Mesendoderm (in vitro differentiated cells): ENCODE data around the gene FMNL3.
"Not testable (repeated sequence)": the region's sequence is repeated elsewhere in the genome, so short reads cannot be mapped to it uniquely, and the experiment has no call there.

Experiments used
- DNase-seq: peaks from one replicate; pipeline ENCODE4 v3.0.0; 2013
- H2AK5ac ChIP-seq: 2 replicates; pipeline ENCODE4 v1.6.1; 2013; ENCODE audit warnings: low read length, inconsistent platforms
- H2BK120ac ChIP-seq: 2 replicates; pipeline ENCODE4 v1.6.1; 2013; ENCODE audit warnings: low read depth, mild to moderate bottlenecking, low read length, moderate library complexity, mixed read lengths
- H2BK15ac ChIP-seq: replicated peaks from 2 replicates; pipeline ENCODE4 v1.6.1; 2013; ENCODE audit warnings: low read depth, mild to moderate bottlenecking, moderate library complexity
- H2BK5ac ChIP-seq: 2 replicates; pipeline ENCODE4 v1.6.1; 2013; ENCODE audit warnings: low read length, inconsistent platforms
- H3K18ac ChIP-seq: 2 replicates; pipeline ENCODE4 v1.6.1; 2013; ENCODE audit warnings: mild to moderate bottlenecking, low read length, mixed read lengths
- H3K23ac ChIP-seq: one replicate; pipeline ENCODE4 v1.6.1; 2013; ENCODE audit warnings: low read length
- H3K27ac ChIP-seq: 2 replicates; pipeline ENCODE4 v1.5.1; 2013; ENCODE audit warnings: low read depth, mild to moderate bottlenecking, inconsistent platforms, low read length, moderate library complexity
- H3K27me3 ChIP-seq: 2 replicates; pipeline ENCODE4 v1.6.1; 2013; ENCODE audit warnings: low read length, control low read depth, mild to moderate bottlenecking, inconsistent platforms; ENCODE audit not compliant: insufficient read depth, poor library complexity
- H3K36me3 ChIP-seq: 2 replicates; pipeline ENCODE4 v1.6.1; 2013; ENCODE audit warnings: low read length, inconsistent platforms; ENCODE audit not compliant: control insufficient read depth, insufficient read depth
- H3K4ac ChIP-seq: one replicate; pipeline ENCODE4 v1.6.1; 2013; ENCODE audit warnings: low read depth, mild to moderate bottlenecking, low read length, moderate library complexity
- H3K4me1 ChIP-seq: 2 replicates; pipeline ENCODE4 v1.6.1; 2013; ENCODE audit warnings: low read depth, low read length, inconsistent platforms; ENCODE audit not compliant: control insufficient read depth
- H3K4me2 ChIP-seq: 2 replicates; pipeline ENCODE4 v1.6.1; 2013; ENCODE audit warnings: low read length
- H3K4me3 ChIP-seq: 2 replicates; pipeline ENCODE4 v1.5.1; 2013; ENCODE audit warnings: mild to moderate bottlenecking, low read length
- H3K56ac ChIP-seq: one replicate; pipeline ENCODE4 v1.6.1; 2013; ENCODE audit warnings: low read length
- H3K79me1 ChIP-seq: 2 replicates; pipeline ENCODE4 v1.6.1; 2013; ENCODE audit warnings: low read length, inconsistent platforms
- H3K79me2 ChIP-seq: 2 replicates; pipeline ENCODE4 v1.6.1; 2013; ENCODE audit warnings: mild to moderate bottlenecking, low read length; ENCODE audit not compliant: control insufficient read depth, insufficient read depth
- H3K9ac ChIP-seq: 2 replicates; pipeline ENCODE4 v1.6.1; 2013; ENCODE audit warnings: low read length, inconsistent platforms
- H4K5ac ChIP-seq: one replicate; pipeline ENCODE4 v1.6.1; 2013; ENCODE audit warnings: low read length
- H4K8ac ChIP-seq: one replicate; pipeline ENCODE4 v1.6.1; 2013; ENCODE audit warnings: low read depth, mild to moderate bottlenecking, control low read depth, low read length, moderate library complexity
- WGBS: extraction: QIAGEN DNeasy Blood & Tissue Kit; methylation state at CpG from one replicate; pipeline ENCODE4 v1.1.7; 2013; ENCODE audit warnings: low lambda C conversion rate, missing lambda C conversion rate; ENCODE audit not compliant: insufficient coverage; ENCODE audit errors: extremely low coverage; 5-methylcytosine and 5-hydroxymethylcytosine counted together

FMNL3 gene

DNA sequence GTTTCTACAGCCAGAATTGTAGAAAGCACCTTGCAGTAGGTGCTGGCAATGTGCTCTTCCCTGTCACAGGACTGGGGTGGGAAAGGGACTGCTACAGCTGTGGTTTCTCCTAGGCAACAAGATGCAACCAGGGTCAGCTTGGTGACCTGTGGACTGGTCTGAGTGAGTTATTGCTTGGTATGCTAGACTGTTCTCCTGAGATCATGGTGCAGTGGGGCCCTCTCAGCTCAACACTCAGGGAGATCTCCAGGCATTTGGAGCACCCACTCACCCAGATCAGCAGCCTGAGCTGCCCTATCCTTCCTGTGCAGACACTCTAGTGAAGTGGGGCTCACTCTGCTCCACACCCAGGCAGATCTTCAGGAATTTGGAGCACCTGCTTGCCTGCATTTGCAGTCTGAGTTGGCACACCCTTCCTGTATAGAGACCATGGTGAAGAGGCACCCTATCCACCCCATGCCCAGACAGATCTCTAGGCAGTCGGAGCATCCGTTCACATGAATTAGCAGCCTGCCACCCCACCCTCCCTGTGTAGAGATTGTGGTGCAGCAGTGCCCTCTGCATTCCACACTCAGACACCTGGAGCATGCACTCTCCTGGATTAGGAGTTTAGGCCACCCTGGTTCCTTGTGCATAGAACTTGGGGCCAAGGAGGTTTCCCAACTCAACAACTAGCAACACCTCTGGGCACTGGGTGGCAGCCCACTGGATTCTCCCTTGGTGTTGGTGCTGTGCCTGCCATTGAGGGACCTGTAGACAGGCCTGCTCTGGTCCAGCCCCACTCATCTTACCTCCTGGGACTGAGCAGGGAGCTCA lies 97.9 kb downstream of the FMNL3 start:
- no peaks in the 10 kb centered on the region for H3K27me3 ChIP-seq
- H3K4me3 ChIP-seq, result no peak overlapping the region
- no peak overlapping the region for H2BK120ac ChIP-seq
- H2AK5ac ChIP-seq, result no peak overlapping the region
- H4K5ac ChIP-seq, result no peak overlapping the region
- H3K18ac ChIP-seq, result no peak overlapping the region
- H3K79me1 ChIP-seq, result no peaks in the 10 kb centered on the region
- H3K27ac ChIP-seq, result no peak overlapping the region
- no peaks in the 10 kb centered on the region for H3K79me2 ChIP-seq
- H3K4me1 ChIP-seq, result no peaks in the 10 kb centered on the region
- no peak overlapping the region for H3K9ac ChIP-seq
- H3K4ac ChIP-seq, result no peak overlapping the region
- H2BK5ac ChIP-seq, result no peak overlapping the region
- no peak for DNase-seq
- no peak overlapping the region for H3K23ac ChIP-seq
- no peak overlapping the region for H4K8ac ChIP-seq
- H3K36me3 ChIP-seq, result no peaks in the 10 kb centered on the region
- H2BK15ac ChIP-seq, result no peak overlapping the region
- no CpG with 5 or more reads among the region's 2 CpGs for WGBS
- no peak overlapping the region for H3K56ac ChIP-seq
- no peak overlapping the region for H3K4me2 ChIP-seq

DNA sequence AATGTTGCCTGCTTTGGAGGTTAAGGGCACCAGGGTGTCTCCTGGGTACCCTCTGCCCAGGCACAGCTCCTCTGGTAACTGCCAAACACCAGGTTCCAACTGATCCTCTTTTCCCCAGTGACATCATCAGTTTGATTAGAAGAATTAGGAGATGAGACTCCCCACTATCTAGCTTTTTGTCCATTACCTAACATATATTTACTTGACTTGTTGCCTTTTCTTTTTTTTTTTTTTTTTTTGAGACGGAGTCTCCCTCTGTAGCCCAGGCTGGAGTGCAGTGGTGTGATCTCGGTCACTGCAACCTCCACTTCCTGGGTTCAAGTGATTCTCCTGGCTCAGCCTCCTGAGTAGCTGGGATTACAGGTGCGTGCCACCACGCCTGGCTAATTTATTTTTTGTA lies 101.7 kb downstream of the FMNL3 start, which contains the start of gene FAM186B:
Gene FAM186B, minus strand, starts transcription at position 101 of the 400 bp plus-strand sequence. CDS start 162 bp downstream, outside the sequence.
- H3K27ac ChIP-seq, result not testable (repeated sequence)

GRCh38 chr12:49604856-49605255 lies 102.3 kb downstream of the FMNL3 start:
- no peaks in the 10 kb centered on the region for H3K79me2 ChIP-seq
- H3K56ac ChIP-seq, result no peak overlapping the region
- no peak overlapping the region for H2BK120ac ChIP-seq
- H3K4me3 ChIP-seq, result no peak overlapping the region
- H3K27me3 ChIP-seq, result no peaks in the 10 kb centered on the region
- H2BK5ac ChIP-seq, result no peak overlapping the region
- no peak overlapping the region for H3K27ac ChIP-seq
- DNase-seq, result no peak
- no peaks in the 10 kb centered on the region for H3K36me3 ChIP-seq
- no peak overlapping the region for H4K8ac ChIP-seq
- no peak overlapping the region for H2BK15ac ChIP-seq
- H4K5ac ChIP-seq, result no peak overlapping the region
- H3K4me2 ChIP-seq, result no peak overlapping the region
- H3K4me1 ChIP-seq, result no peaks in the 10 kb centered on the region
- H3K4ac ChIP-seq, result no peak overlapping the region
- H3K23ac ChIP-seq, result no peak overlapping the region
- no peak overlapping the region for H3K9ac ChIP-seq
- no peak overlapping the region for H3K18ac ChIP-seq
- no peaks in the 10 kb centered on the region for H3K79me1 ChIP-seq
- H2AK5ac ChIP-seq, result no peak overlapping the region
- no CpG with 5 or more reads among the region's 5 CpGs for WGBS

More for the DNA sequence above, 101.7 kb downstream of the FMNL3 start, which contains the start of gene FAM186B:
- H2BK120ac ChIP-seq, H3K4me1 ChIP-seq, H3K4ac ChIP-seq, H3K18ac ChIP-seq, H4K8ac ChIP-seq, H3K36me3 ChIP-seq, H2AK5ac ChIP-seq, DNase-seq, H3K4me2 ChIP-seq, H3K4me3 ChIP-seq, H2BK5ac ChIP-seq, H3K79me2 ChIP-seq, H4K5ac ChIP-seq, H3K56ac ChIP-seq, H3K27me3 ChIP-seq, H3K23ac ChIP-seq, H2BK15ac ChIP-seq, H3K79me1 ChIP-seq, H3K9ac ChIP-seq: not testable (repeated sequence)
- no CpG with 5 or more reads among the region's 4 CpGs for WGBS

DNA sequence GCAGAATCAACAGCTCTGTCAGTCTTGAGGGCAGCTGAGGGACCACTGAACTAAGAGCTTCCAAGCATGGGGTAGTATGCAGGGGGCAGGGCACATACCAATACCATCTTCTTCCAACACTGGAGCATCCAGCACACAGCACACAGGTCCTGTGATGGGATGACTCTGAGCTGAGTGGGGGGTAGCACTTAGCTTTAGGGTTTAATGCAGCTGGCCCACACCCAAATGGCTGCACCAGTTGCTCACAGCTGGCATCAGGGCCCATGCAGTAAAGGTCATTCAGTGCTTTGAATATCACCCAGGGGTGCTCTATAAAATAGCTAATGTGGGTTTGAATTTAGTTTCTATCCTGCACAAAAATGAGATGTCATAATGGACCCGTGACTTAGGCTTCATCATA lies 103.5 kb downstream of the FMNL3 start:
- Histone ChIP-seq H3K27ac (no peak overlapping the region), H3K23ac (no peak overlapping the region), H3K9ac (no peak overlapping the region), H3K79me2 (no peaks in the 10 kb centered on the region), H2AK5ac (no peak overlapping the region), H4K8ac (no peak overlapping the region), H3K4me1 (no peaks in the 10 kb centered on the region), H3K4me3 (no peak overlapping the region), H3K79me1 (no peaks in the 10 kb centered on the region), H2BK15ac (no peak overlapping the region), H3K4me2 (no peak overlapping the region), H3K27me3 (no peaks in the 10 kb centered on the region), H3K36me3 (no peaks in the 10 kb centered on the region), H2BK5ac (no peak overlapping the region), H3K56ac (no peak overlapping the region), H4K5ac (no peak overlapping the region), H3K18ac (no peak overlapping the region), H3K4ac (no peak overlapping the region), H2BK120ac (no peak overlapping the region)
- WGBS, result no CpG with 5 or more reads among the region's 1 CpG
- DNase-seq, result no peak

DNA sequence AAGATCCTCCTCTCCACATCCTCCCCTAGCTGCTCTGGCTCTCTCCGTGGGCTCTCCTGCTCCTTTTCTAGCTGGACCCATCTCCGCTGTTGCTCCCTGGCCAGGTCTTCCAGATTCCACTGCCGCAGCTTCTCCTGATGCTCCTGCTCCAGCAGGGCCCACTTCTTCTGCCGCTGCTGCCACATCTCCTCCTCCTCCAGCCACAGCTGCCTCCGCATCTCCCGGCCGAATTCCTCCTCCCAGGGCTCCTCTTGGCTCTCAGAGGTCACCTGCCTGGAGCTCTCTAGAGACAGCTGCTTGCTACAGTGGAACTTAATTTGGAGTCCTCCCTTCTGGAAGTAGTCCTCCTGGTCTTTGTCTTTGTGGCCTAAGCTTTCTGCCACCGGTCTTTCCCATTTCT lies 107.2 kb downstream of the FMNL3 start:
- Histone ChIP-seq H2BK5ac (no peak overlapping the region), H3K79me2 (no peaks in the 10 kb centered on the region), H3K4me2 (no peak overlapping the region), H3K27ac (no peak overlapping the region), H2BK120ac (no peak overlapping the region), H3K18ac (no peak overlapping the region), H3K23ac (no peak overlapping the region), H3K9ac (no peak overlapping the region), H3K36me3 (no peaks in the 10 kb centered on the region), H2AK5ac (no peak overlapping the region), H3K4me3 (no peak overlapping the region), H3K56ac (no peak overlapping the region), H4K5ac (no peak overlapping the region), H2BK15ac (no peak overlapping the region), H3K4ac (no peak overlapping the region), H3K79me1 (no peaks in the 10 kb centered on the region), H3K27me3 (no peaks in the 10 kb centered on the region), H4K8ac (no peak overlapping the region), H3K4me1 (no peaks in the 10 kb centered on the region)
- no peak for DNase-seq
- WGBS, result no CpG with 5 or more reads among the region's 8 CpGs

DNA sequence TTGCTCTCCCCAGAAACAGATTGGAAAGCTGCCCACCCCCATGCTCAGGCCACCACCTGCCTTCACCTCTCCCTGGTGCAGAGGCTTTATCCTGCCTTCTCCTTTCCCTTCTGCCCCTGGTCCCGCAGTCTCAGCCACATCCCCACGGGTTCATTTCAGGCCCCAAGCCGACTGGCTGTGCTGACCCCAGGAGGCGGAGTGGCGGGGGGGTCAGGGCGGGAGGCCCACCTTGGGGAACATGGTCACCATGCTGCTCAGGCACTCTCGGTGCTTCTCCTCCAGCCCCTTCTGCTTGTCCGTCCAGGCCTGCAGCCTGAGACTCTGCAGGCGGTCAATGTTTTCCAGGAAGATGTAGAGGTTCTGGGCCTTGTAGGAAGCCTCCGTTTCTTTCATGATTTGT lies 108.7 kb downstream of the FMNL3 start:
- Histone ChIP-seq H2AK5ac (no peak overlapping the region), H3K4me3 (no peak overlapping the region), H3K4ac (no peak overlapping the region), H3K23ac (no peak overlapping the region), H3K79me2 (no peaks in the 10 kb centered on the region), H3K36me3 (no peaks in the 10 kb centered on the region), H3K9ac (no peak overlapping the region), H4K5ac (no peak overlapping the region), H3K4me1 (no peaks in the 10 kb centered on the region), H3K27me3 (no peaks in the 10 kb centered on the region), H3K27ac (no peak overlapping the region), H3K56ac (no peak overlapping the region), H3K79me1 (no peaks in the 10 kb centered on the region), H2BK5ac (no peak overlapping the region), H2BK15ac (no peak overlapping the region), H2BK120ac (no peak overlapping the region), H4K8ac (no peak overlapping the region), H3K18ac (no peak overlapping the region), H3K4me2 (no peak overlapping the region)
- WGBS, result no CpG with 5 or more reads among the region's 10 CpGs
- no peak for DNase-seq
